GM20431 (cell line): ENCODE results near the gene SIT1.
"Not testable (repeated sequence)": the region's sequence is repeated elsewhere in the genome, so short reads cannot be mapped to it uniquely, and the experiment has no call there.

Experiments used
- in situ Hi-C: fragments of 300-500 bp; cut with MseI, MboI; formaldehyde crosslinking; loops from one replicate; pipeline ENCODE4 v1.15.0; 2020; ENCODE audit warnings: low sequenced_read_pairs; ENCODE audit not compliant: unreplicated experiment

SIT1 gene

GRCh38 chr9:35640431-35640830 lies 10.3 kb downstream of the SIT1 start:
- in situ Hi-C loops: not testable (repeated sequence)

- in situ Hi-C loops: no loop called here
These were observed 11.1 kb downstream of the SIT1 start for GRCh38 chr9:35639631-35640030.

- in situ Hi-C loops: not testable (repeated sequence)
These were observed 11.5 kb downstream of the SIT1 start for GRCh38 chr9:35639225-35639624.

GRCh38 chr9:35638751-35639150 lies 12.0 kb downstream of the SIT1 start:
- in situ Hi-C loops: not testable (repeated sequence)

DNA sequence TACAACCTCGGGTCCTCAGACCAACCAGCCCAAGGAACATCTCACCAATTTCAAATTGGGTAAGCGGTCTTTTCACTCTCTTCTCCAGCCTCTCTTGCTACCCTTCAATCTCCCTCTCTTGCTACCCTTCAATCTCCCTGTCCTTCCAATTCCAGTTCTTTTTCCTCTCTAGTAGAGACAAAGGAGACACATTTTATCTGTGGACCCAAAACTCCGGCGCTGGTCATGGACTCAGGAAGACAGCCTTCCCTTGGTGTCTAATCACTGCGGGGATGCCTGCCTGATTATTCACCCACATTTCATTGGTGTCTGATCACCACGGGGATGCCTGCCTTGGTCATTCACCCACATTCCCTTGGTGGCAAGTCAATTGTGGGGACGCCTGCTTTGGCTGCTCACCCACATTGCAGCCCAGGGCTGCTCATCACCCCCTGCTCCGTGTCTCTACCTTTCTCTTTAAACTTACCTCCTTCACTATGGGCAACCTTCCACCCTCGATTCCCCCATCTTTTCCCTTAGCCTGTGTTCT lies 13.2 kb downstream of the SIT1 start:
- in situ Hi-C loops: not testable (repeated sequence)

- in situ Hi-C loops: not testable (repeated sequence)
These were observed 13.9 kb downstream of the SIT1 start for GRCh38 chr9:35636877-35637246.

- in situ Hi-C loops: no loop called here
These were observed 14.4 kb downstream of the SIT1 start for GRCh38 chr9:35636135-35636876.

DNA sequence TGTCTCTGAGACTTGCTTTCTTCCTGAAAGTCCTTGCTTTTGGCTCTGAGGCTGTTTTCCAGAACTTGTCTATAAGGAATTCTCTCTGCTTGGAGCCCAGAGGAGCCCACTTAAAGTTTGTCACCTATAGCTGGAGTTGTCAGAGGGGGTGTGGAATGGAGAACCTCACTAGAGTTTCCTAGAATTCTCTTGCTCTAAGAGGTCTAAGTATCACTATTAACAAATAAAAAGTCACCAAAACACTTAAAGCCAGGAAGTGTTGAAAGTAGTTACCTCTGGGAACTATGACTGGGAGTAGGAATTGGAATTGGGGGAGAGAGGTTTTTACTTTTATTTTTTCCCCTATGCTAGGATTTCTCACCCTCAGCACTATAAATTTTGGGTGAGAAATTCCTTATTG lies 15.0 kb downstream of the SIT1 start:
- in situ Hi-C loops: no loop called here

GRCh38 chr9:35629597-35629996 lies 21.1 kb downstream of the SIT1 start:
- in situ Hi-C loops: no loop called here

DNA sequence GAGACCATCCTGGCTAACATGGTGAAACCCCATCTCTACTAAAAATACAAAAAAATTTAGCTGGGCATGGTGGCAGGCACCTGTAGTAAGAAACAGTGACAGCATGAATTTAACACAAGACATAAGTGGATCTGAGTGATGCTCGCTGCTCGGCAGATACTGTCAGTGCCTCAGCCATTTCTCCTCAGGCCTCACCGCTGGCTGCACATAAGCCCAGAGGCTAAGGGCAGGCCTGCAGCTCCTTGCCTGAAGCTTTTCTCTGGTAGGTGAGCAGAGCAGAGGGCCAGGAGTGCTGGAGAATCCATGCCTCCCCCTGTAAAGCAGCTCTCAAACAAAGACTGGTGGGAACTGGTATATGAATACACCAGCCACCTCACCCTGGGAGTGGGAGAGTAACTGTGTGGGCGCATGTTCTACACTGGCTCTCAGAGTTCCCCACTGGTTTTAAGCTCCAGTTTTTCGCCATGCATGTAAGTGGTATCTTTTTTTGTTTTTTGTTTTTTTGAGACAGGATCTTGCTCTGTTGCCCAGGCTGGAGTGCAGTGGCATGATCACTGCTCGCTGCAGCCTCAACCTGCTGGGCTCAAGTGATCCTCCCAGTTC lies 22.2 kb downstream of the SIT1 start:
- in situ Hi-C loops: no loop called here

- in situ Hi-C loops: no loop called here
These were observed 23.2 kb downstream of the SIT1 start for GRCh38 chr9:35627575-35627974.

- in situ Hi-C loops: no loop called here
These were observed 31.0 kb downstream of the SIT1 start for GRCh38 chr9:35619800-35620158.

GRCh38 chr9:35618854-35619799 lies 31.6 kb downstream of the SIT1 start:
- in situ Hi-C loops: no loop called here

DNA sequence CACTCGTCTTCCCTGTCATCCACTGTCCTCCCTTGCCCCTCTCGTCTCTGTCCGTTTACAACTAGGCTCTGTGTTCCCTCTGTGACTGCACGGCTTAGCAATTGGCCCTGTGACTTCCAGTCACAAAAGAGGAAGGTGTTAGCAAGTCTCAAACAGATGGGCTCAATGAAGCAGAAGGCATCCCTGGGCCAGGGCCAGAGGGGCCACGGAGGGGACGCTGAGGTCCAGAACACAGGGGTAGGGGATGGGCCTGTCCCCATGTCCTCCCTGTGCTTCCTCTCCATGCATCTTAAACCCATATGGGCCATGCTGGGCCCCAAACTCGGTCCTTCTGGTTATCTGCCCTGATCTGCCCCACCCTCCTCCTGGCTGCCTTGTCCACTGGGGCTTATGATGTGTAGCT lies 32.4 kb downstream of the SIT1 start, which contains the start of gene CD72:
CD72 (minus strand) TSS at position 89 of the 403 bp plus-strand sequence. CDS start 110 bp downstream, outside the sequence.
- in situ Hi-C loops: no loop called here

DNA sequence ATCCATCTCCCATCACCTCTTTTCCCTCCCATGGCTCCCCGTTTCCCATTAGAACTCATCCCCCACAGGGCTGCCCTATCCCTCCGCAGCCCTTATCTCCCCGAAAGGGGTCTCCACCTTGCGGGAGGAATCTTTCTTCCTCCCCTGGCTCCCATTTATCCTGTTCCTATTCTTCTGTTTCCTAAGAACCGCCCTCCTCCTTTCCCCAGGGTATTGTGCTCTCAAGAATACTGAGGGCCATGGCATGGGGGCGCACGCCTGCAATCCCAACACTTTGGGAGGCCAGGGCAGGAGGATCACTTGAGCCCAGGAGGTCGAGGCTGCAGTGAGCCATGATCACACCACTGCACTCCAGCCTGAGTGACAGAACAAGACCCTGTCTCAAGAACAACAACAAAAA lies 33.2 kb downstream of the SIT1 start:
- in situ Hi-C loops: no loop called here

DNA sequence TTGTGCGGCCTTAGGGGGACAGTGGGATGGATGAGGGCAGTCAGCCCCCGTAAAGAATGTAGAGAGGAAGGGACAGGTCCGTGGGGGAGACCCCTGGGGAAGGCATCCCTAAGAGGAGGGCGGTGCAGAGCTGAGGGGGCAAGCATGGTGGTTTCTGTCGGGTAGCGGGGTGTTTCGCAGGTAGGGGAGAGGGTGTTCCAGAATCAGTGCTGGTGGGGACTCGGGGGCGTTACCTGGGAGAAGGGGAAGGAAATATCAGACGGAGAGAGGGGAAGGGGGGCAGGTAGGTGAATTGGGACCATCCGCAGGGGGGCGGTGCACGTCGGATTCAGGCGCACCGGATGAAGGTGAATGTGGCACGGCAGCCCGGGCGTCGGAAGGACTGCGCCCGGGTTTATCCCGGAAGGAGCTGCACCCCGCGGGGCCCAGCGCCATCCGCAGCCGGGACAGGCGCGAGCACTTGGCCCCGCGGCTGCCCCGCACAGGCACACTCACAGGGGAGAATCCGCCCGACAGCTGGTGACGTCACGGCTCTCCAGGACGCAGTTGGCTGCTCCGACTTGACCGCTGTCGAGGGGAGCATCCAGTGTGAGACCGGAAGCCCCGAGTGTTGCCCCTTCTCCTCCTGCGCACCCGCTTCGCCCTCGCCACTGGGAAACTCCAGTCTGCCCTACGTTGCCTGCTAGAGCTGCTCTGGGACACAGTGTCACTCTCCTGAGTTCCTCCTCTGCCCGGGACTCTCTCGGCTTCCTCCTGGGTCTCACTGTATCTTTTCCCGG lies 33.9 kb downstream of the SIT1 start:
- in situ Hi-C loops: no loop called here

DNA sequence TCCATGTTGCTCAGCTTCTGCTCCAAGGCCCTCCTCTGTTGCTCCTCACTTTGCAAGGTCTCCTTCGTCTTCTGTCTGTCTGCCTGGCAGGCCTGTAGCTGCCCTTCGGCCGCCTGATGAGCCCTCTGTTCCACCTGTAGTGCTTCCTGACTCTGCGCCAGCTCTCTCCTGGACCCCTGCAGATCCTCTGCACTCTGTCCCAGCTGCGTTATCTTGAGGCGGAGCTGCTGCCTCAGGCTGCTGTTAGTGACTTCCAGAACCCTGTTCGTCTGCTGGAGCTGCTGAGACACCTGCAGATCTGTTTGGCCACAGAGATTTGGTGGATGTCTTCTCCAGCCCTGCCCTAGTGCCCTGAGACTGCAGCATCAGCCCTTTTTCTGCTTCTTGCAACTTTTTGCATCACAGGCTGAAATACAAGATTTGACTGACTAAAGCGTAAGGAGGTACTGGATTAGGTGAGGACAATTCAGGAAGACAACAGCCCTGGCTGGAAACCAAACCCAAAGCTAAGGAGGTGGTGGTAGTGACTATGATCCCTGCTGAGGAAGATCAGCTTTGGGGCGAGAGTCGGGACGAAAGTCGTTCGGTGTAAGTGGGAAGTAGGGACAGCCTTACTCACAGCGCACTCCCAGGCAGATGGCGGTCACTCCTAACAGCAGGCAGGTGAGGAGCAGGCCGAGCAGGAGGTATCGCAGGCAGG lies 34.6 kb downstream of the SIT1 start:
- in situ Hi-C loops: no loop called here

DNA sequence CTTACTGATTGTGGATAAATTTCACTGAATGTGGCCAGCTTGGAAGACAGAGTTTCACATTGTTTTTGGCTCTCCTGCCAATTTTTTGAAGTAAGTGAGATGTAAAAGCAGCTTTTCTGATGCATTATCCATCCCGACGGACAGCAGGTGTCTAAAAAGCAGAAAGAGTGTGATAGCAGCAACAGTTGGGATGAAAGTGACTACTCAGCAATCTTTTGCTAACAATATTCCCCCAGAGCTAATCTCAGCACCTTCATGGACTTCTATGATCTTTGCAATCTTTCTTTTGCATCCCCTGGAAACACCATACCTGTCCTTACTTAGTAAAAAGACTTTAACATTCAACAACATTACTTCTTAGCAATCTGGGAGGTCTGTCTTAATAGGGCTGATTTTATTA lies 37.9 kb downstream of the SIT1 start:
- in situ Hi-C loops: no loop called here

DNA sequence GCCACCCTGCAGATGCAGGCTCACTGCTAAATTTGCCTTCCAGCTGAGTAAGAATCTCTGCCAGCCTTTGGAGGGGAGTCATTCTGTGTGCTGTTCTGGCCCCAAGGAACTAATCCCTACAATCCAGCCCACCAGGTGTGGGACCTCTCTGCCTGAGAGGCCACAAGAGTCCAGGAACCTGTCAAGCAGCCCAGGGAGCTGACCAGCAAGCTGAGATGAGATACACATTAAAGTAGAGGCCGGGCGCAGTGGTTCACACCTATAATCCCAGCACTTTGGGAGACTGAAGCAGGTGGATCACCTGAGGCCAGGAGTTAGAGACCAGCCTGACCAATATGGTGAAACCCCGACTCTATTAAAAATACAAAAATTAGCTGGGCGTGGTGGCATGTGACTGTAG lies 38.7 kb downstream of the SIT1 start:
- in situ Hi-C loops: not testable (repeated sequence)
